Sigmoid colon (tissue), 4 donors: ENCODE data around the gene BMP5.

Experiments
- CTCF ChIP-seq, 4 experiments: fragments of 450-650 bp in 3 of 4; fragments of 200-600 bp in 1 of 4; IDR thresholded peaks; one replicate each; pipeline ENCODE4 v1.5.1; 2016 to 2019; ENCODE audit warnings: antibody characterized with exemption in 4 of 4, mild to moderate bottlenecking in 3 of 4, moderate library complexity in 2 of 4
- EP300 ChIP-seq, 4 donors: sonication (generic); formaldehyde crosslinking; IDR thresholded peaks; one replicate each; pipeline ENCODE4 v1.6.1; 2017; ENCODE audit warnings: antibody characterized with exemption in 4 of 4
- POLR2A ChIP-seq, 2 donors: fragments of 450-650 bp; IDR thresholded peaks; one replicate each; pipeline ENCODE4 v1.6.1; 2016; ENCODE audit warnings: antibody characterized with exemption in 2 of 2, mild to moderate bottlenecking in 2 of 2, moderate library complexity in 2 of 2
- POLR2AphosphoS5 ChIP-seq, 4 donors: sonication (generic); formaldehyde crosslinking; IDR thresholded peaks; one replicate each; pipeline ENCODE4 v1.6.1; 2017; ENCODE audit warnings: antibody characterized with exemption in 4 of 4

- TF ChIP-seq POLR2AphosphoS5 (IDR thresholded peaks at IDR 0.05) (no peak), POLR2A (IDR thresholded peaks at IDR 0.05) (no peak), CTCF (IDR thresholded peaks at IDR 0.05) (no peak), EP300 (IDR thresholded peaks at IDR 0.05) (no peak)
Observed at GRCh38 chr6:55778705-55779104, 96.7 kb downstream of the BMP5 start.
